Measurements from ENCODE around the gene SHROOM3.

The SHROOM3 gene

DNA sequence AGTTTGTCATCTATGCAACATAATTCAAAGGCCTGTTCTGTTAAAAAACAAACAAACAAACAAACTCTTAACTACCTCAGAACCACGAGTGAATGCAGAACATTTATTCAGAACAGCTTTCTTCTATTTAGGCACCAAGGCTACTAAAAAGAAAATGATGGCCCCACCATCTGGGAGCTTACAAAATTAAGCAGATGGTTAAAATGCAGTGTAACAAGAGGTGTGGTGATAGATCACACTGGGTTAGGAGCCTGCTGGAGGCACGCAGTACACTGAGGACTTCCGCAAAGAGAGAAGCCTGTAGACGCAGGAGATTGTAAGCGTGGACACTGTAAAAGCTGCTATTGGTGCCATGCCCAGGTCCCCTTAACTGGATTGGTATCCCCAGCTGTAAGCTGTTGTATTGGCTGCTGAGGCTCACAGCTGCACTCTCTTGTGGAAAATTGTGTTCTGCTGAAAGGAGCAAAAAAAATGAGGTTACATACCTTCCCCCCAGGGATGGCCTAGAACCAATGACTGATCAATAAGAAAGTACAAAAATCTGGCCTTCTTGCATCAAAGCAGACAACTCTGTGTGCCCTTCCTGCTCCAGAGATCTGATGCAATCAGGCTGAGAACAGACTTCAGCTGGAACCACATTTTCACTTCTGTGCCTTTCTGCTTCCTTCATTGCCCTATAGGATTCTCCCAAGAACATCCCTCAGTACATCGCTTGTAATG lies 60.0 kb downstream of the SHROOM3 start:
- Histone ChIP-seq H3K9me3 (ENCODE audit: control insufficient read depth, insufficient read depth, low read length) (no peaks in the 10 kb centered on the region), H3K36me3 (ENCODE audit: insufficient read depth, low read length) (no peaks in the 10 kb centered on the region), H3K4me1 (ENCODE audit: insufficient read depth, low read length) (0 out of 2 replicates have a peak, but pooled peaks cover 5% of the 10 kb centered on the region), H3K9ac (ENCODE audit: low read depth, low read length) (no peak overlapping the region)

DNA sequence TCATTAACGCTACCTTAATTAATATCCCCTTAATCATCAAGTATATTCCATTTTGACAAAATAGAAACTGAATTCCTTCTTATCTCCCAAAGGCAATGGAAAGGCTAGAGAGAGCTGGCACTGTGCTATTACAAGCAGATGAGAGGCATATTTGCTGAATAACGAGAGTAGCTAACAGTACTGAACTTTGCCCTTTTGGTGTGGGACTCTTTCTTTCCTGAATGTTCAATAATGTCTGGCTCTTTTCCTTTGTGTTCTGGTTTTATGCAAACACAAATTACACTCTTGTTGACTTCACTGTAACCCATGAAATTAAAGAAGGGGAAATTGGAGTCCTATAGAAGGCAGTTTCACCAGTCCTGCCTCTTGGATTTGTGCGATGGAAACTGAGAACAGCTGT lies 63.5 kb downstream of the SHROOM3 start:
- H3K36me3 ChIP-seq (ENCODE audit: insufficient read depth, low read length), result no peaks in the 10 kb centered on the region
- no peak overlapping the region for H3K9ac ChIP-seq (ENCODE audit: low read depth, low read length)
- H3K9me3 ChIP-seq (ENCODE audit: control insufficient read depth, insufficient read depth, low read length), result no peaks in the 10 kb centered on the region
- H3K4me1 ChIP-seq (ENCODE audit: insufficient read depth, low read length), result 0 out of 2 replicates have a peak, but pooled peaks cover 5% of the 10 kb centered on the region

DNA sequence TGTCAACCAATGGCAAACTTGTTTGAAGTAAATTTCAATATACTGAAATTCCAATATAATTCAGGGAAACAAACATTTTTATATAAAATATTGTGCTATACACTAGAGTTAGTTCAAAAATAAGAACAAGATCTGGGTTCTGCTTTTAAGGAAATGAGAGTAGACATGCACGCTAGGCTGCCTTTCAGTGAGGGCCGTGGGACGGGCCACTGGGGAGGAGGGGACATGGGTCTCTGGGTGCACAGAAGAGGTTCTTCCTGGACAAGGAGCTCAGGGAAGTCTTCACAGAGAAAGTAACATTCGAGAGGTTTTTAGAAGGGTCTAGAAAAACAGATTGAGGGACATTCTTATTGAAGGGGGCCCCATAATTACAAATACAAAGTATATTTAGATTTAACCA lies 64.4 kb downstream of the SHROOM3 start:
- Histone ChIP-seq H3K9me3 (ENCODE audit: control insufficient read depth, insufficient read depth, low read length) (no peaks in the 10 kb centered on the region), H3K4me1 (ENCODE audit: insufficient read depth, low read length) (0 out of 2 replicates have a peak, but pooled peaks cover 5% of the 10 kb centered on the region), H3K36me3 (ENCODE audit: insufficient read depth, low read length) (no peaks in the 10 kb centered on the region), H3K9ac (ENCODE audit: low read depth, low read length) (no peak overlapping the region)

DNA sequence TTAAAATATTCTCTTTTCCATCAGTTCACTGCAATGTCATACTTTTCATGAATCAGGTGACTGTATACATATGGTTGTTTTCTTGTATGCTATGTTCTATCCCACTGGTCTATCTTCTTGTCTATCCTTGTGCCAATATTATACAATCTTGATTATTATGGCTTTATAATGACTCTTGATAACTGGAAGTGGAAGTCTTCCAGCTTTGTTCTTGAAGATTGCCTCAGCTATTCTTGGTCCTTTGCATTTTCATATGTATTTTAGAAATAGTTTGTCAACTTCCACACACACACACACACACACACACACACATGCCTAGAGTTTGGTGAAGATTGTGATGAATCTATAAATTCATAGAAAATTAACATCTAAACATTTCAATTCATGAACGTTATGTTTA lies 67.9 kb downstream of the SHROOM3 start:
- no peaks in the 10 kb centered on the region for H3K4me1 ChIP-seq (ENCODE audit: insufficient read depth, low read length)
- no peaks in the 10 kb centered on the region for H3K9me3 ChIP-seq (ENCODE audit: control insufficient read depth, insufficient read depth, low read length)
- H3K36me3 ChIP-seq (ENCODE audit: insufficient read depth, low read length), result no peaks in the 10 kb centered on the region
- H3K9ac ChIP-seq (ENCODE audit: low read depth, low read length), result no peak overlapping the region

DNA sequence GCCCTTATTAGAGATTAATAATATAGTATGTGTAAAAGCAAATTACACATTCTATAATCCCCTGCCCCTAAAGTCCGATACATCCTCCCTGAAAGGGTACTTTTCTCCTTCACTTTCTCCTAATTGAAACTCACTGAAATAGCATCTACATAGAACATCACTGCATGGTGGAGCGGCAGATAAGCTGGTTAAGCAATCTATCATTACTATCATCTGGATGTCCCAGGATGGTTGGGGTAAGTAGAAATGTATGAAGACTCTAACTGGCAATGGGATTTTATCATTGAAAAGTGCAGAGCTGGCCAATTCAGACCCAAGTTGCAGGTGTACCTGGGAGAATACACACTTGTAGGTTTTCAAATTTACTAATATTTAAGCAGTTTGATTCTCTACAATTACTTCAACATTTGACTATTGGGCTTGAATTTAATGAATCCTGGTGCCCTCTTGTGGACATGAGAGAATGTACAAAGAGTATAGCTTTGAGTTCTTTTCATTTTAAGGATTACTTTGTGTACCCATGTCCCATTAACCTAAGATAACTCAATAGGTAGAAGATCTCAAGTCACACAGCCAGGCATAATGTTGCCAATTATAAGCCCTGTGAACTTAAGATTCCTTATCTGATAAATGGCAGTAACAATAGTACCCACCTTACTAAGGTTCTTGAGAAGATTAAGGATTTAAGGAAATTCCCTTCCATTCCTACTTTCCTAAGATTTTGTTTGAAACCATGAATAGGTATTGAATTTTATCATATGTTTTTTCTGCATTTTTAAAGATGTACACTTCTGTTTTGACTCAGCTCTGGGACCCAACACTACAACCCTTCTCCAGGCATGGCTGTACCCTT lies 69.8 kb downstream of the SHROOM3 start:
- H3K36me3 ChIP-seq (ENCODE audit: insufficient read depth, low read length), result no peaks in the 10 kb centered on the region
- H3K9me3 ChIP-seq (ENCODE audit: control insufficient read depth, insufficient read depth, low read length), result no peaks in the 10 kb centered on the region
- no peaks in the 10 kb centered on the region for H3K4me1 ChIP-seq (ENCODE audit: insufficient read depth, low read length)
- H3K9ac ChIP-seq (ENCODE audit: low read depth, low read length), result no peak overlapping the region

DNA sequence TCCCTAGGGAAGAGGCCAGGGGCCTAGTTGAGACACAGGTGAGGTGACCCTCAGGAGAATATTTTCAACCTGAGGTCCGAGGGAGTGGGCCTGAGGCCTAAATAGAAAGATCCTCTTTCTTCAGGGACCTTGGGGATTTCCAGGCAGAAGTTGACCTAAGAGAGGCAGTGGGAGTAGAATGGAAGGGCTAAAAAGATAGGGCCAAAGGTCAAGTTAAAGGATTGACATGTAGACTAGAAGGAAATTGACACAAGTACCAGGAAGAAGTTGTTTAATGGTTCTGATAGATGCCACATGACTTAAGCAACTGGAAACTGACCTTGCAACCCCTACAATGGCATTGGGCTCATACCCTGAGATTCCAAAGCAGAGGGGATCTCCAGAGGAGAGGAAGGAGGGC lies 76.9 kb downstream of the SHROOM3 start:
- no peaks in the 10 kb centered on the region for H3K36me3 ChIP-seq (ENCODE audit: insufficient read depth, low read length)
- H3K4me1 ChIP-seq (ENCODE audit: insufficient read depth, low read length), result no peaks in the 10 kb centered on the region
- no peak overlapping the region for H3K9ac ChIP-seq (ENCODE audit: low read depth, low read length)
- H3K9me3 ChIP-seq (ENCODE audit: control insufficient read depth, insufficient read depth, low read length), result peaks cover 6% of the 10 kb centered on the region; the same call in 1 of the 2 replicates

DNA sequence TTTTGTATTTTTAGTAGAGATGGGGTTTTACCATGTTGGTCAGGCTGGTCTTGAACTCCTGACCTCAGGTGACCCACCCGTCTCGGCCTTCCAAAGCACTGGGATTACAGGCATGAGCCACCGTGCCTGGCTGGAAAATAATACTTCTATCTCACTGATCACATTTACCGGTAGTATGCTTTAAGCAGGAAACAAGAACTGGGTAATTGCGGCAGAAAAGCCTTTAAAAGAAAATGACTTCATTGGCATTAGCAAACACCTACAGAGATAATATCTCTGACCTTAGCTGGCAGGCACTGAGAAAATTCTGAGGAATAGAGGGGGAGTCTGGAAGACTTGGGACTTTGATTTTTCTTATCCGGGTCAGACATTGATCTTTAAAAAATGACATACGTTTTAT lies 78.5 kb downstream of the SHROOM3 start:
- no peaks in the 10 kb centered on the region; the same call in 1 of the 2 replicates for H3K4me1 ChIP-seq (ENCODE audit: insufficient read depth, low read length)
- H3K9me3 ChIP-seq (ENCODE audit: control insufficient read depth, insufficient read depth, low read length), result peaks cover 6% of the 10 kb centered on the region; the same call in 1 of the 2 replicates
- no peak overlapping the region for H3K9ac ChIP-seq (ENCODE audit: low read depth, low read length)
- no peaks in the 10 kb centered on the region for H3K36me3 ChIP-seq (ENCODE audit: insufficient read depth, low read length)

DNA sequence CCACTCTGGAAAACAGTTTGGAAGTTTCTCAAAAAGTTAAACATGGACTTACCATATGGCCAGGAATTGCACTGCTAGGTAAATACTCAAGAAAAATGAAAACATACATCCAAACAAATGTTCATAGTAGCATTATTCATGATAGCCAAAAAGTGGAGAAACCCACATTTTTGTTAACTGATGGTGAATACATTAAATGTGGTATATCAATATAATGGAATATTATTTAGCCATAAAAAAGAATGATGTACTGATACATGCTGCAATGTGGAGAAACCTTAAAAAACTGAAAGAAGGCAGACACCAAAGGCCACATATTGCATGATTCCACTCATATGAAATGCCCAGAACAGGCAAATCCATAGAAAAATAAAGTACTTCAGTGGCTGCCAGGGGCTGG lies 79.1 kb downstream of the SHROOM3 start:
- H3K9me3 ChIP-seq (ENCODE audit: control insufficient read depth, insufficient read depth, low read length), result peaks cover 6% of the 10 kb centered on the region; the same call in 1 of the 2 replicates
- no peaks in the 10 kb centered on the region for H3K36me3 ChIP-seq (ENCODE audit: insufficient read depth, low read length)
- no peak overlapping the region for H3K9ac ChIP-seq (ENCODE audit: low read depth, low read length)
- H3K4me1 ChIP-seq (ENCODE audit: insufficient read depth, low read length), result no peaks in the 10 kb centered on the region; the same call in 1 of the 2 replicates

DNA sequence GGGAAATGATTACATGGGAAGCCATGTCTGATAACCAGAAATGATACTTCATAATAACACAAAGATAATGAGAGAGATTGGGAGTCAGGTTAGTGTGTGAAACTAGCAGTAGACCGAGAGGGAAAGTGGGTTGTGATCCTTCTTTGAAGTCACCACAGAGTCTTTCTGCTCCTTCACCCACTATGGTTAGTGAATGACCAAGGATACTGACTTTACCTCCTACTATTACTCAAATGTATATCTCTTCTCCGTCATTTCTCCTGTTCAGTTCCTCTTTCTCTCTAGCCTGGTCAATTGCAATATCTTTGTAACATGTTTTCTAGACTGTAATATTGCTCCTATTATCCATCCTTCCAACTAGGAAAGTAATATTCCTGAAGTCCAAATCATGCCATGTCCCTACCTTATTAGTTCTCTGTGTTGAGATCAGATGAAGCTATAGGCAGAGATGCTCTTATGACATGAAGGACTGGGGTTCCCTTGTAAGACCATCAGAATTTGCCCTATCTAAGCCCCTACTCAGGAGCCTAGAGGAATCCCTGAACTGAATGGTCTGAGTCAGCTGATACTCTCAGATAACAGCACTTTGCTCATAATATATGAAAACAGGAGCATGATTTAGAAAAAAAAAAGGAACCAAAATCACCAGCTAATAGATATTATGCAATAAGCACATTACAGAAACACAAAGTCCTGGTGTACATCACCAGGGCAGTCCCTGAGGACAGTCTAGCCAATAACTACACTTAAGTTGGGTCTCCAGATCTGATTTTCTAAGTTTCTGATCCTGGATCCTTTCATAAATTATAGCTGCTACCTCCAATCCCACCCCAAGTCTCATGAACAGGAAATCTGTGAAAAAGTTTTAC lies 81.2 kb downstream of the SHROOM3 start:
- Histone ChIP-seq H3K9ac (ENCODE audit: low read depth, low read length) (no peak overlapping the region), H3K4me1 (ENCODE audit: insufficient read depth, low read length) (no peaks in the 10 kb centered on the region; the same call in 1 of the 2 replicates), H3K9me3 (ENCODE audit: control insufficient read depth, insufficient read depth, low read length) (peaks cover 6% of the 10 kb centered on the region; the same call in 1 of the 2 replicates), H3K36me3 (ENCODE audit: insufficient read depth, low read length) (no peaks in the 10 kb centered on the region)

DNA sequence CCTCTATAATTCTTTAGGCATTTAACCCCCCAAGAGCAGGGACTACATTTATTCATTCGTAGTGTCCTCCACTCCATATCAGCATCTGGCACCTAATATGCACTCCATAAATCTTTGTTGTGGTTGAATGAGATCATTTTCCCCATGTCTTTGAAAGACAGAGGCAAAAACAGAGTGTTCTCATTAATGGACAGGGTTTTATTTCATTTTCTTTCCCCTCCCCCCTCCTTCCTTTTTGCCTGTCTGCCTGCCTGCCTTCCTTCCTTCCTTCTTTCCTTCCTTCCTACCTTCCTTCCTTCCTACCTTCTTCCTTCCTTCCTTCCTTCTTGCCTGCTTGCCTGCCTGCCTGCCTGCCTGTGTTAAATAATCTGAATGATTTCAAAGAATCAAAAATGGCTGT lies 83.2 kb downstream of the SHROOM3 start:
- Histone ChIP-seq H3K9ac (ENCODE audit: low read depth, low read length) (no peak overlapping the region), H3K9me3 (ENCODE audit: control insufficient read depth, insufficient read depth, low read length) (peaks cover 6% of the 10 kb centered on the region; the same call in 1 of the 2 replicates)

DNA sequence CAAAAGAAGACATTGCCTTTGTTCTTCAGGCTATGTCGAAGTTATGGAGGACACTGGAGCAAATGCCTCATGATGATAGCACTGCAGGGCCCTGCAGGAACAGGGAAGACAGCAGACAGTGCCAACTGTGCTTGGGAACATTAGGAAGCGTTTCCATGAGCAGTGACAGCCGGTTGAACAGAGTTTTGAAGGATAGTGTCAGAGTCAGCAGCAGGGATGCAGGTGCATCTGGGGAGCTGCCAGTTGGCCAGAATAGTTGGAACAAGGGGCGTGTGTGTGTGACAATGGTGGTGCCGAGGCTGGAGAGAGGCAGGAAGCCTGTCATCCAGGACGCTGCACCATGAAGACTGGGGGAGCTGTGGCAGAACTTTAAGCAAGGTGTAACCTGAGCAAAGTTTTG lies 88.6 kb downstream of the SHROOM3 start:
- Histone ChIP-seq H3K9me3 (ENCODE audit: control insufficient read depth, insufficient read depth, low read length) (no peaks in the 10 kb centered on the region), H3K36me3 (ENCODE audit: insufficient read depth, low read length) (0 out of 2 replicates have a peak, but pooled peaks cover 3% of the 10 kb centered on the region), H3K4me1 (ENCODE audit: insufficient read depth, low read length) (no peaks in the 10 kb centered on the region), H3K9ac (ENCODE audit: low read depth, low read length) (no peak overlapping the region)

More for the DNA sequence above, 83.2 kb downstream of the SHROOM3 start:
- Histone ChIP-seq H3K36me3 (ENCODE audit: insufficient read depth, low read length) (0 out of 2 replicates have a peak, but pooled peaks cover 3% of the 10 kb centered on the region), H3K4me1 (ENCODE audit: insufficient read depth, low read length) (no peaks in the 10 kb centered on the region; the same call in 1 of the 2 replicates)

DNA sequence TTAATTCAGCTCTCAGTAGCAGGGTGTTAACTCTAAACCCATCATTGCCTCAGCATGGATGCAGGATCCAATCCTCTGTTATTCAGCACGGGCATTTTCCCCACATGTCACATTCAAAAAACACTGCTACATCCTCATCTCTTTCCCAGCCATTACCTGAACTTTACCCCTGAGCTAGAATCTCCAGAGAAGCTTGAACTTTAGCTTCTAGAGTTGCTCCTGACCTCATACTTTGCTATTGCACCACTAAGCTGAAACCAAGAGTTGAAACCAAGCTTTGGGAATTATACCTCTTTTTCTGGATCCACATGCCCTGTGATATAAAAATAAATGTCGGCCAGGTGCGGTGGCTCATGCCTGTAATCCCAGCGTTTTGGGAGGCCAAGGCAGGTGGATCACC lies 90.7 kb downstream of the SHROOM3 start:
- Histone ChIP-seq H3K9ac (ENCODE audit: low read depth, low read length) (no peak overlapping the region), H3K4me1 (ENCODE audit: insufficient read depth, low read length) (no peaks in the 10 kb centered on the region), H3K36me3 (ENCODE audit: insufficient read depth, low read length) (0 out of 2 replicates have a peak, but pooled peaks cover 3% of the 10 kb centered on the region), H3K9me3 (ENCODE audit: control insufficient read depth, insufficient read depth, low read length) (no peaks in the 10 kb centered on the region)

DNA sequence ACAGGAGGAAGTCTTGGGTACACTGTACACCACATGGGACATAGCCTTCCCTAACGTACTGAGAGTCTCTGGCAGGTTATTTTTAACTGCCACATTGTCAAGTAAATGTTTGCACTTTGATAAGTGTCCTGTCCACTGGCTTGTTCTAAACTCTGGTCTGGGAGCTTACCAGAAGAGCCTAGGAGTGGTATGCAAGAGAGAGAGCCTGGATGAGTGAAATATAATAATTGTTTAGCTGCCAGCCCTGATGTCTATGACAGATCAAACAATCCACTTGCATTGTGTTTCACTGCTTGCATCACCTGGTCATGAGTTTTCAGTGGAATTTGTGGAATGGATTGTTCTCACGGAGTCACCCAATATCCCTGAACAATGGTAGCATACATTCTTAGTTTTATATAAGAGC lies 91.6 kb downstream of the SHROOM3 start:
- H3K36me3 ChIP-seq (ENCODE audit: insufficient read depth, low read length), result no peaks in the 10 kb centered on the region
- no peaks in the 10 kb centered on the region for H3K9me3 ChIP-seq (ENCODE audit: control insufficient read depth, insufficient read depth, low read length)
- H3K4me1 ChIP-seq (ENCODE audit: insufficient read depth, low read length), result no peaks in the 10 kb centered on the region
- no peak overlapping the region for H3K9ac ChIP-seq (ENCODE audit: low read depth, low read length)

DNA sequence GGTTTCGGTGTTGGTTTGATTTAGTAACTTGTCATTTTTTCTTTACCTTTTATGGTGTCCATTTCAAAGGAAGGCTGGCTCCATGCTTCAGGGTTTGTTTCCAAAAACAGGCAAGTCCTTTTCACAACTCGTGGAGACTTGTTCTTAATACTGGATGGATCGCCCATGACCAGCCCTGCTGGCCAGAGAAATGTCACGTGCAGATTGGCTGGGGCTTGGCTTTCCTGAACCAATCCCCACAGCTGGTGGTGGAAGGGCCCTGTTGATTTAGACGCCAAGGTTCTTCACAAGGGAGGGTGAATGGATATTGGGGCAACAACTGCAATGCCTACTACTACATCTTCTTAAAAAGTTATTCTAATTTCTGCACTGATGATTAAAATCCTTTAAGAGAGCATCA lies 92.6 kb downstream of the SHROOM3 start:
- no peaks in the 10 kb centered on the region for H3K4me1 ChIP-seq (ENCODE audit: insufficient read depth, low read length)
- no peaks in the 10 kb centered on the region for H3K36me3 ChIP-seq (ENCODE audit: insufficient read depth, low read length)
- no peaks in the 10 kb centered on the region for H3K9me3 ChIP-seq (ENCODE audit: control insufficient read depth, insufficient read depth, low read length)

More for the DNA sequence above, 92.6 kb downstream of the SHROOM3 start:
- H3K9ac ChIP-seq (ENCODE audit: low read depth, low read length), result no peak overlapping the region

All from ES-I3 (cell line).